H54 (cell line): ENCODE results near the gene EIF3K.

Experiments used
- DNase-seq: peaks from one replicate; pipeline ENCODE4 v3.0.0; 2011; ENCODE audit warnings: low spot score, mixed read lengths; ENCODE audit not compliant: insufficient read length
- FAIRE-seq: peaks from 3 replicates; lab custom pipeline; 2011; peaks lifted over from hg19 to GRCh38; lab: Jason Lieb, UNC
- POLR2A ChIP-seq: IDR thresholded peaks from 2 replicates; pipeline ENCODE4 v1.6.1; 2011; ENCODE audit warnings: low read depth, mild to moderate bottlenecking, low read length

EIF3K gene

GRCh38 chr19:38684862-38685665, 66.1 kb downstream of the EIF3K start:
- TF ChIP-seq POLR2A: no peak
- FAIRE-seq (no peak), DNase-seq (no peak)

DNA sequence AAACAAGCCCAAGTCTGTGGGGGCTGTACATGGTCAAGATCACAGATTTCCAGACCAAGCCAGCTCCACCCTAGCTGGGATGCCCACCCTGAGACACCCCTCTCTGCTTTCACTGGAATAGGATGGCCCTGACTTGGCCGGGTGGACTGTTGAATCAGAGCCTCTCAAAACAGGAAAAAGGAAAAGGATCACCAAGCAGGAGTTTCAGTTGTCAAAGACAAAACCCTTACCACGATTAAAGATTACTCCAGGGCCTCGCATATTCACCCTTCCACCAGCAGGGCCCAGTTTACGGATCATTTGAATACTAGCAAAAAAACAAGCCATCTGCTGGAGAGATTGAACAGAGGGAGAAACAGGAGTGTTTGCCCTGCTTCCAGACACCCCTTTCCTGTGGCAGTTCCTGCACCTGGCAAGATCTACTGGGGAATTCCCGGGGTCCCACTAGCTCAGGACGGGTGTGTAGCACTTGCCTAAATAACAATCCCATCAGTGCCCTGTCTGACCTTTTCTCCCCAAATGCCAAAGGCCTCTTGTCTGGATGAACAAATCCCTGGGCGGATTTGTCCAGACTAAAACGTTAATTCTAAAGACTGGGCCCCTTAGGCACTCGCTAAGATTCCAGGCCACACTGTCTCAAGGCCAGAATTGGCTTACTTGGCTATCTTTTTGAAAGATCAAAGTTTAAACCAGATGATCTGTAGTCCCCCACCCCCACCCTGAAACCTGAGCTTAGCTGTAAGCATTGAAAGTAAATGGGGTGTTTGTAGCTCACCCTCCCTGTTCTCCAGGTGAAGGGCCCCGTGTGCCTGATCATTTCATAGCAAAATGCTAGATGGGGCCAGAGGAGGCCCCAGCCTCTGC, 66.9 kb downstream of the EIF3K start:
- no peak for DNase-seq
- no peak for FAIRE-seq
- TF ChIP-seq POLR2A: no peak

DNA sequence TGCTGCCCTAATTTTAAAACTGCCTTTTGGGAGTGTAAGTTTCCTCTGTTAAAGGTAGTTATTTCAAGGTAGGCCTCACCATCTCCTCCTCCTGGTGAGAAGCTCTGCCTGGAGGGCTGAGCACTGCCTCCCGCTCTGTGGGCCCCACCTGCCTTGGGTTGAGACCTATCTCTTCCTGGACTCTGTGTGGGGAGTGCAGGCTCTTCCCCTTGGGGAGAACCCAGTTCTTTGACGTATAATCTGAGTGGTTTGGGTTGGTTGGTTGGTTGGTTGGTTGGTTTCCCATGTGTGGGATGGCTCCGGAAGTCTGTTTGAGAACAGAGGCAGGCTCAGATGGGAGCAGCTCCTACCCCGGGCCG, 67.5 kb downstream of the EIF3K start:
- FAIRE-seq (no peak), DNase-seq (no peak)
- TF ChIP-seq POLR2A: no peak
